ENCODE results near the gene ARHGAP26.

- TF ChIP-seq, protein P1, sequence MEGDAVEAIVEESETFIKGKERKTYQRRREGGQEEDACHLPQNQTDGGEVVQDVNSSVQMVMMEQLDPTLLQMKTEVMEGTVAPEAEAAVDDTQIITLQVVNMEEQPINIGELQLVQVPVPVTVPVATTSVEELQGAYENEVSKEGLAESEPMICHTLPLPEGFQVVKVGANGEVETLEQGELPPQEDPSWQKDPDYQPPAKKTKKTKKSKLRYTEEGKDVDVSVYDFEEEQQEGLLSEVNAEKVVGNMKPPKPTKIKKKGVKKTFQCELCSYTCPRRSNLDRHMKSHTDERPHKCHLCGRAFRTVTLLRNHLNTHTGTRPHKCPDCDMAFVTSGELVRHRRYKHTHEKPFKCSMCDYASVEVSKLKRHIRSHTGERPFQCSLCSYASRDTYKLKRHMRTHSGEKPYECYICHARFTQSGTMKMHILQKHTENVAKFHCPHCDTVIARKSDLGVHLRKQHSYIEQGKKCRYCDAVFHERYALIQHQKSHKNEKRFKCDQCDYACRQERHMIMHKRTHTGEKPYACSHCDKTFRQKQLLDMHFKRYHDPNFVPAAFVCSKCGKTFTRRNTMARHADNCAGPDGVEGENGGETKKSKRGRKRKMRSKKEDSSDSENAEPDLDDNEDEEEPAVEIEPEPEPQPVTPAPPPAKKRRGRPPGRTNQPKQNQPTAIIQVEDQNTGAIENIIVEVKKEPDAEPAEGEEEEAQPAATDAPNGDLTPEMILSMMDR (IDR thresholded peaks at IDR 0.05 in 2 of 3, conservative IDR thresholded peaks at IDR 0.05 in 1 of 3; ENCODE audit: borderline replicate concordance in 1 of 3, insufficient read depth in 1 of 3, low read depth in 2 of 3, low read length in 2 of 3) = no peak
- TF ChIP-seq ZFX (IDR thresholded peaks at IDR 0.05) (no peak), POLR2A (IDR thresholded peaks at IDR 0.05; ENCODE audit: borderline replicate concordance, extremely low read depth, insufficient read depth, insufficient read length) (no peak)
These were observed 407.2 kb downstream of the ARHGAP26 start for GRCh38 chr5:143177263-143177983.
